HEK293T (cell line): ENCODE results near the gene TUBA8.

Experiments used
- ARNT ChIP-seq: fragments of 450-650 bp; IDR thresholded peaks from 2 replicates; pipeline ENCODE4 v1.6.1; 2017; ENCODE audit warnings: mild to moderate bottlenecking
- BHLHE40 ChIP-seq: fragments of 450-650 bp; IDR thresholded peaks from 2 replicates; pipeline ENCODE4 v1.6.1; 2016; ENCODE audit warnings: mild to moderate bottlenecking, moderate library complexity, borderline replicate concordance
- ELF4 ChIP-seq: fragments of 450-650 bp; IDR thresholded peaks from 2 replicates; pipeline ENCODE4 v1.6.1; 2017; ENCODE audit warnings: antibody characterized with exemption
- FOXM1 ChIP-seq: fragments of 450-650 bp; IDR thresholded peaks from 2 replicates; pipeline ENCODE4 v1.6.1; 2017; ENCODE audit warnings: mild to moderate bottlenecking, borderline replicate concordance
- HDGF ChIP-seq: fragments of 450-650 bp; IDR thresholded peaks from 2 replicates; pipeline ENCODE4 v1.6.1; 2017; ENCODE audit warnings: antibody characterized with exemption, borderline replicate concordance
- NFRKB ChIP-seq: fragments of 450-650 bp; IDR thresholded peaks from 2 replicates; pipeline ENCODE4 v1.6.1; 2016; ENCODE audit warnings: mild to moderate bottlenecking, moderate library complexity
- SP1 ChIP-seq: fragments of 450-650 bp; IDR thresholded peaks from 2 replicates; pipeline ENCODE4 v1.6.1; 2017
- SUZ12 ChIP-seq: fragments of 450-650 bp; IDR thresholded peaks from 2 replicates; pipeline ENCODE4 v1.6.1; 2016; ENCODE audit warnings: mild to moderate bottlenecking

GRCh38 chr22:18103527-18104269, 6.9 kb upstream of the TUBA8 start:
- TF ChIP-seq NFRKB (no peak), FOXM1 (no peak), SUZ12 (no peak), HDGF (no peak), ARNT (no peak), ELF4 (no peak), SP1 (no peak), BHLHE40 (no peak)
